GM19372 (cell line): Measurements from ENCODE around the gene LRRC31.

ENCODE experiments used
- ATAC-seq: cut with Tn5 transposase; IDR thresholded peaks from one replicate; pipeline ENCODE4 v1.9.1; 2021; ENCODE audit warnings: mild to moderate bottlenecking, low read depth, moderate library complexity; ENCODE audit not compliant: unreplicated experiment

LRRC31 gene

GRCh38 chr3:169818316-169818715 lies 51.4 kb downstream of the LRRC31 start:
- no peak for ATAC-seq

GRCh38 chr3:169815590-169816150 lies 54.1 kb downstream of the LRRC31 start:
- no peak for ATAC-seq

GRCh38 chr3:169813757-169814517 lies 55.8 kb downstream of the LRRC31 start:
- ATAC-seq, result peak; percentile 81

- ATAC-seq, result no peak
Observed at GRCh38 chr3:169813278-169813677, 56.5 kb downstream of the LRRC31 start.

- peak; percentile 61 for ATAC-seq
Observed at GRCh38 chr3:169812332-169813235, 57.2 kb downstream of the LRRC31 start, which contains the start of the genes LRRC34 and LRRIQ4. Gene LRRC34 (minus strand): TSS chr3:169812904. CDS start chr3:169812548, 356 bp downstream. Gene LRRIQ4 (plus strand): TSS chr3:169812870. CDS start chr3:169821922, 9,052 bp downstream.

GRCh38 chr3:169811631-169812331 lies 58.0 kb downstream of the LRRC31 start:
- ATAC-seq, result peak; percentile 11

GRCh38 chr3:169809230-169809795 lies 60.4 kb downstream of the LRRC31 start:
- no peak for ATAC-seq

GRCh38 chr3:169804681-169805080 lies 65.1 kb downstream of the LRRC31 start:
- ATAC-seq, result no peak

- ATAC-seq, result no peak
Observed at GRCh38 chr3:169792359-169792758, 77.4 kb downstream of the LRRC31 start.

GRCh38 chr3:169790687-169791429 lies 78.9 kb downstream of the LRRC31 start:
- ATAC-seq, result no peak

GRCh38 chr3:169790219-169790618 lies 79.5 kb downstream of the LRRC31 start:
- ATAC-seq, result no peak
